Fibroblast of mammary gland (primary cell): Measurements from ENCODE around the gene TCP10L.

Source experiments
- DNase-seq: peaks from one replicate; pipeline ENCODE4 v3.0.0-alpha.2; 2010; ENCODE audit warnings: low read depth
- H3K4me3 ChIP-seq: 2 replicates; pipeline ENCODE4 v1.5.1; 2011; ENCODE audit warnings: low read depth, mild to moderate bottlenecking, low read length, moderate library complexity; ENCODE audit not compliant: control insufficient read depth
- CTCF ChIP-seq: conservative IDR thresholded peaks from 2 replicates; pipeline ENCODE4 v1.5.1; 2011; ENCODE audit warnings: low read depth, low read length, inconsistent platforms; ENCODE audit not compliant: control insufficient read depth, insufficient read depth

Gene TCP10L

DNA sequence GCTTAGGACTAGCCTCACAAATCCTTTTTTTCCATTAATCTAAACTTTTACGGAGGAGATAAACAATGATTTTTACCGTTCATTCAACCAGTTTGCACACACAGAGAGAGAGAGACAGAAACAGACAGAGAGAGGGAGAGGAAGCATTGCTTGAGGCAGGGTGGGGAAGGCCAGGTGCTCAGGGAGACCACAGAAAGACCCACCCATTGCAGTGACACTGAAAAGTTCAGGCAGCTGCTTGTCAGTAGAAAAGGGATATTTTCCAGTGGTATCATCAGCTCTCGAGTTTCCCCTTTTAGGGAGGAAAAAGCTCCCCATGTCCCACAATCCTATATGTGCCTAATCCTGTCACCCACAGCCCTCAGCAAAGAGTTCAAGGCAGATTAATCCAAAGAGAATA lies 27.2 kb downstream of the TCP10L start:
- no peak for DNase-seq
- H3K4me3 ChIP-seq: no peak overlapping the region
- no peak for TF ChIP-seq CTCF

DNA sequence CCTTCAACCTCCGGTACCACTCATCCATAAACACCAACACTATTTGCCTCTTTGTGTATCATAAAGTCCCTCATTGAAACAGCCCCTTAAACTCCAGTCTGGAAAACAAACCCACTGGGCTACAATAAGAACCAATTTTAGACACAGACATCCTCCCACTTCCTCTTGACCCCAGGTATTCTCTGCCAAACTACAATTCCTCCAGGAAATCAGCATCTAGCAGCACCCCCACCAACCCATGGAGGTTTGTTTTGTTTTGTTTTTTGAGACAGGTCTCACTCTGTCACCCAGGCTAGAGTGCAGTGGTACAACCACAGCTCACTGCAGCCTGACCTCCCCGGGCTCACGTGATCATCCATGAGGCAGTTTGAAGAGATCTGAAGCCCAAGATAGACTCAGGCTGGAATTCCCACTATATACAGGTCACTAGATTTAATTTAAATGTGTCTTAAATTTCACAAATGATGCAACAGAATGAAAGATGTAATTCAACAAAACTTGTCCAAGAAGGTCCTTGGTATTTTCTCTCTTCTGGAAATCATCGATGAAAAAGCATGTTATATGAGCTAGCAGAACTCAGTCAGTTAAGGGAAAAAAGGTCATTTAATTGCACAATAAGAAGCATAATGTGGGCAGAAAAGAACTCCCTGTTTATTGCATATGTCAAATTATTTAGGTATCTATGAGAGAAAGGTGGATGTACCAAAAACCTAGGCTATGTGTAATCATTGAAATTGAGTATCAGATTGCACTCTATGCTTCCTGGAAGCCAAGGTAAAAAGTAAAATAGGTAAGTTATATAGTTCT lies 30.3 kb downstream of the TCP10L start:
- TF ChIP-seq CTCF: no peak
- no peak overlapping the region for H3K4me3 ChIP-seq
- DNase-seq: no peak

- no peak for TF ChIP-seq CTCF
- no peak for DNase-seq
- H3K4me3 ChIP-seq: no peak overlapping the region
Measured at GRCh38 chr21:32549886-32550285, 35.4 kb downstream of the TCP10L start.

DNA sequence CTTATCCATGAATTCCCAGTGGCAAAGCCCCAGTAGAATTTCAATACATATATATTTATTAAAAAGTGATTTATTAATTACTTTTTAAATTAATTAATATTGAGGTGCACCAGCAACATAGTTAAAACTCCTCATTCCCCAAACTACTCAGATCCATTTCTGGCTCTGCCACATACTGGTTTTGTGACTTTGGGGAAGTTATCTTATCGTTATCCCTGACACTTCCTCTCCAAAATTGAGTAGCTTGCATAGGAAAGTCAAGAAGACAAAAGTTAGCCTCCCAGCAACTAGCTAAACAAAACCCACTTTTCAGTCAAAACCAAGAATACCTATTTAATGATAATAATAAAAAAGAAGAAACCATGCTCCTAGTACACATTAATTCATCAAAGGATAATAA lies 35.9 kb downstream of the TCP10L start:
- no peak for DNase-seq
- no peak for TF ChIP-seq CTCF

DNA sequence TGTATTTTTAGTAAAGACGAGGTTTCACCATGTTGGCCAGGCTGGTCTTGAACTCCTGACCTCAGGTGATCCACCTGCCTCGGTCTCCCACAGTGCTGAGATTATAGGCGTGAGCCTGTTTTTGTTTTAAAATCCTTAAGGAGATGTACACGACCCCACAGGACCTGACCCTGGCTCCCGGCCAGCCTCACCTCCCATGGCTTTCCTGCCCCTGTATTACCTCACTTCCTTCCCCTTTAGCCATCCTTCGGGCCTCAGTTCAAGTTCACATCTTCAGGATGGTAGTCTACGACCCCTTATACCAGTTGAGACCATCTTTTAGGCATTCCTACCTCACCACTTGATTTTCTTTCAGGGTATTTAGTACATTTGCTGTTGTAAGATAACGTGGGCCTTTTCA lies 36.3 kb downstream of the TCP10L start:
- H3K4me3 ChIP-seq: no peak overlapping the region
- no peak for DNase-seq
- no peak for TF ChIP-seq CTCF

More for the DNA sequence above, 35.9 kb downstream of the TCP10L start:
- no peak overlapping the region for H3K4me3 ChIP-seq

GRCh38 chr21:32547018-32547417 lies 38.3 kb downstream of the TCP10L start:
- no peak for TF ChIP-seq CTCF
- no peak overlapping the region for H3K4me3 ChIP-seq

More at GRCh38 chr21:32547018-32547417, 38.3 kb downstream of the TCP10L start:
- no peak for DNase-seq
